NK-92 (cell line): ENCODE data around the gene P2RX4.
"Not testable (repeated sequence)": the region's sequence is repeated elsewhere in the genome, so short reads cannot be mapped to it uniquely, and the experiment has no call there.

Source experiments
- DNase-seq: peaks from one replicate; lab custom pipeline; 2025; ENCODE audit not compliant: unreplicated experiment; lab: John Stamatoyannopoulos, UW

The P2RX4 gene

DNA sequence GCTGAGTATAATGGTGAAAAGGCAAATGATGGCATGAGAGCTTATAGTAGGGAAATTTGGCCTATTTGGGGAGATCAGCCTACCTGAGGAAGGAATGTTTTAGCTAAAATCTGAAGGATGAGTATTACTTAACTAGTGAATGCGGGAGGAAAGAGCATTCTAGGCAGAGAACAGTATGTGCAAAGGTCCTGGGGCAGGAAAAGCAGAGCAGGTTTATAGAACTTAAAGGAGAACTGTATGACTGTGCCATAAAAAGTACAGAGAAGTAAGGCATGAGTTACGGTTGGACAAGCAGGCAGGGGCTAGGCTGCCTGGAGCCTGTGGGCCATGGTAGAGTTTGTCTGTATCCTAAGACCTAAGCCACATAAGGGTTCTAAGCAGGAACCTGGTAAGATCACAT, 21.7 kb upstream of the P2RX4 start:
- no peak for DNase-seq

DNA sequence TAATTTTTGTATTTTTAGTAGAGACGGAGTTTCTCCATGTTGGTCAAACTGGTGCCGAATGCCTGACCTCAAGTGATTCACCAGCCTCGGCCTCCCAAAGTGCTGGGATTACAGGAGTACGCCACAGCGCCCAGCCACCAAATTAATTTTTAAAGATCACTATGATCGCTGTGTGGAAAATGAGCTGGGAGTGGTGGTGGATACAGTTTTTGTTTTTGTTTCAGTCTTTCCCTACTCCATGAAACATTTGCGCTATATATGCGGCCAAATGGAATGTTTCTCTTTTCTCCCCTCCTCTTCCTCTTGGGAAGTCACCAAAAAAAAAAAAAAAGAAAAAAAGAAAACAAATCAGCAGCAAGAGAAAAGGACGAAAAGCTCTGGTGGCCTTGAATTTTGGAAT, 20.8 kb upstream of the P2RX4 start:
- DNase-seq = no peak

DNA sequence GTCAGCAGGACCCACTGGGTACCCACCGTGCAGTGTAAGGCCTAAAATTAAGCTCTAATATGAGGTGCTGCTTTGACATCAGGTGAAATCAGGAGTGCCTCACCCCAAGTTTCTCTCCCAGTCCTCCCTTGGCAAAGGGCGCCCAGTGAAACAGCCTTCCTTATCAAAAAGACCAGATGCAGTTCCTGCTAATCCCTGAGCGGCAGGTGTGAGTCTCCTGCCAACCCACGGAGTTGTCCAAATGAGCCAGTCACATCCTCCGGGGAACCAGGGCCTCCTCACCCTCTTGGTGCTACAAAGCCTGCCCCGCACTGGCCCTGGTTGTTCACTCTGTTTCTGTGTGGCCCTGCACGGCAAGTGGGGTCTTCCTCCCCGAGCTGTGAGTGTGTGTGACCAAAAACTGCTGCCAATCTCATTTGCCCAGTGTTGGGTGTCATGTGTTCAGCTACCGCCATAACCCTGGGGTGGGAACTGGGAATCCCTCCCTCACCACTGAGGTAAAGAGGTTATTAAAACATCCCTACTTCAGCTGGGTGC, 20.2 kb upstream of the P2RX4 start:
- DNase-seq = no peak

DNA sequence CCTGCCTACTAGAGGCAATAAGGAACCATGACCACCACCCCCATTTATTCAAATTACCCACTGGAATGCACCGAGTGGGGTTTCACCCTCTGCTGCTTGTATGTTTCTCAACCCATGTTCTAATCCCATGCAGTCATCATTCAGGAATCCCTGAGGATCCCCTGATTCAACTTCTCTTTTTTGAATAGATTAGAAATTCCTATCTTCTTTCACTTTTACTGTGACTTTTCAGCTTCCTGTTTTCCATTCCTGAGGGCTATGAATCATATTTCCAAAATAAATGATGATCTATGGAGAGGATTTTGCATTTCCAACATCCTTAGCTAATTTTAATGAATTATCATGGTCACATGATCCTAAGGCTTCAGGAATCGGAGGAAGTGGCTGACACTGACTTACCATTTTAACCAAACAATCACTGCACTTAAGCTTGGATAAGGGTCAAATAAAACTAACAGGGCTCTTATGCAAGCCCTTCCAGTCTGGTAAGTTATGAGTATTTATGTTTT, 19.4 kb upstream of the P2RX4 start:
- no peak for DNase-seq

DNA sequence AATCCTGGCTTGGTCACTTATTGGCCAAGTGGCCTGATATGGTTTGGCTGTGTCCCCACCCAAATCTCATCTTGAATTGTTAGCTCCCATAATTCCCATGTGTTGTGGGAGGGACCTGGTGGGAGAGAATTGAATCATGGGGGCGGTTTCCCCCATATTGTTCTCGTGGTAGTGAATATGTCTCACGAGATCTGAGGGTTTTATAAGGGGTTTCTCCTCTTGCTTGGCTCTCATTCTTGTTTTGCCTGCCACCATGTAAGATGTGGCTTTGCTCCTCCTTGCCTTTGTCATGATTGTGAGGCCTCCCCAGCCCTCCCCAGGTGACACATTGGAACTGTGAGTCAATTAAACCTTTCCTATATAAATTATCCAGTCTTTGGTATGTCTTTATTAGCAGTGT, 18.8 kb upstream of the P2RX4 start:
- DNase-seq = no peak

DNA sequence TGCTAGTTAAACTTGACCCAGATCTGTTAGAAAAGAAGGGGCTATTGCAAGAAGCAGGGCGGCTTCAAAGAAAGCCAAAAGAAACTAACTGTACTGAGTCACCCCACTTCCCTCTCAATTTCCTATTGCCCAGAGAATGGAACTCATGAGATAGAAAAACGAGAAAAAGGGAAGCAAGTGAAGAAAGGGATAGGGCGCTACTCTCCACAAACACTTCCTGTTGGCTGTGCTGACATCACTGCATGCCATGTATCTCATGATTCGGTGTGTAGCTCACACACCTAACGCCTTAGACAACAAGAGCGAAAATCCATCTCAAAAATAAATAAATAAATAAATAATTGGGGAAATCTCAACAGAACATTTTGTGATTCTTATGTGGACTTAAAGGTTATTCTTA, 13.0 kb upstream of the P2RX4 start:
- DNase-seq = no peak

DNA sequence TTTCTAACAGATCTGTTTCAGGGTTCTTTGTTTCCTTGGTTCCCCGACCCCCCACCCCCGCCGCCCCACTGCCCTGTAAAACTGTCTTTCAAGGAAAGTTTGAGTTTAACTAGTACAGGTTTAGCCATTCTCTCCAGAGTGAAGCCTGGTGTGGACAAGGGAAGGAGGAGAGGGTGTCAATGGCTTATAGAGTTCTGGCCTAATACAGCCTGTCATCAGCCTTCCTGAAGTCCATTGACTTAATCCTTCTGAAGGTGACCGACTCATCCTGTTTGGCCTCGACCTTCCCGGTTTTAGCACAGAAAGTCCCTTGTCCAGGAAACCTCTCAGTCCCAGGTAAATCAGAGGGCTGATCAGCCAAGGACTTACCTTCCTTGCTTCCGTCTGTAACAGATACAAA, 11.0 kb upstream of the P2RX4 start:
- no peak for DNase-seq

DNA sequence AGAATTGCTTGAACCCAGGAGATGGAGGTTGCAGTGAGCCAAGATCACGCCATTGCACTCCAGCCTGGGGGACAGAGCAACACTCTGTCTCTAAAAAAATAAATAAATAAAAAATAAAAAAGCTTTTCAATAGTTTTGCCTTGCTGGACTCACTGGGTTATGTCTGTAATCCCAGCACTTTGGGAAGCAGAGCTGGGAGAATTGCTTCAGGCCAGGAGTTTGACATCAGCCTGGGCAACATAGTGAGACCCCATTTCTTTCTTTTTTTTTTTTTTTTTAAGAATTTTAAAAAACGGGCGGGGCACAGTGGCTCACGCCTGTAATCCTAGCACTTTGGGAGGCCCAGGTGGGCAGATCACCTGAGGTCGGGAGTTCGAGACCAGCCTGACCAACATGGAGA, 8.8 kb upstream of the P2RX4 start:
- not testable (repeated sequence) for DNase-seq

DNA sequence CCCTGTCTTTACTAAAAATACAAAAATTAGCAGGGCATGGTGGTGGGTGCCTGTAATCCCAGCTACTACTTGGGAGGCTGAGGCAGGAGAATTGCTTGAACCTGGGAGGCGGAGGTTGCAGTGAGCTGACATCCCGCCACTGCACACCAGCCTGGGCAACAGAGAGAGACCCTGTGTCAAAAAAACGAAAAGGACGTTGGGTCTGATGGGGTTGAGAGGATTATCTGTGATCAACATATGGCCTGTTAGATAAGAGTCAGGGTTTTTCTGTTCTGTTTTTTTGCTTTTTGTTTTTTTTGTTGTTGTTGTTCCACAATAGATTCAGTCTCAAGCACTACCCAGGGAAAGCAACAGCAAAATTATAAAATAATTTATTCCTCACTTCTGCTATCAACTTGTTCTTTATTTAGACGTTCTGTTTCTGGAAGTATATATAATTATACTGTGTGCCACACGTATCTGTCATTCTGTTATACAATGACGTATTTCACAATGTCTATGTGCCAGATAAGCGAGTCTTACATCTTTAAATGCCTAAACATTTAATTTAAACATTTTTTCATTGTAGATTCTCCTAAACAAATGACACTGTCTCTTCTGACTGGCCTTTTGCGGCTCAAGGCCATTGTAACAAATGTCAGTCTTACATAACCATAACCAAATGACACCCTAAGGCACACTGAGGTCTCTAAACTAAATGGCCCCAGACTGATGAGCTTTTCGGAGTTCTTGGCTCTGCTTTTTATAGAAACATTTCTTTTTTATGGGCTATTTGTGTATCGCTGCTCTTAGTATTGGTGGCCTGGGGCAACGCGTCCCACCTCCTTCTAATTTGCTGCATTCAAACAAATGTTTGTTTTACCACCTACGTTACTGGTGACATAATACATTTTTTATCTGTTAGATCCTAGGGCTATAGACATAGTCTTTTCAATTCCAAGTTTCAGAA, 7.2 kb upstream of the P2RX4 start:
- DNase-seq = no peak

DNA sequence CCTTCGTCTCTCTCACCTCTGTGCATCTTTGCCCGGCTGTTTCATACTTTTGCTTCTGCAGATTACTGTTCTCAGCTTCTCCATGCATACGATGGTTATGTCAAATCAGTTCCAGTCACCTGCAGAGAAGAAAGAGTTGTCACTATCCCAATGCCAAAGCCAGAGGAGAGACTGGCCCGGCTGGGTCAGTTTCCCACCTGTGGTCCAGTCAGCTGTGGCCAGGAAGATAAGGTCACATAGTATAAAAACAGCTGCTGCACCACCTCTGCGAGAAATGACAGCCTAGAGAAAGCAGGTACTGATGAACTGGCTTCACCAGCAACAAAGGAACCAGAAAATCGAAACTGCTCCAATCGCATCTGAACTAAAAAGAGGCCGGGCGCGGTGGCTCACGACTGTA, 6.4 kb upstream of the P2RX4 start:
- no peak for DNase-seq

DNA sequence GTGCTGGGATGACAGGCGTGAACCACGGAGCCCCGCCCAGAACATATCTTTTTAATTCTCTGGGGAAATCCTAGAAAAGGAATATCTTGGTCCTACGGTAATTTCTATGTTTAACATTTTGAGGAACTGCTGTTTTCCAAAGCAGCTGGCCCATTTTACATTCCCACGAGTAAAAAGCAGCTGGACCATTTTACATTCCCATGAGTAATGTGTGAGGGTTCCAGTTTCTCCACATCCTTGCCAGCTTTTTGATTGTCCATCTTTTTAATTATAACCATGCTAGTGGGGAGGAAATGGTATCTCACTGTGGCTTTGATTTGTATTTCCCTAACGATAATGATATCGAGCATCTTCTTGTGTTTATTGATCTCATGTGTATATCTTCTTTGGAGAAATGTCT, 4.4 kb upstream of the P2RX4 start:
- no peak for DNase-seq

DNA sequence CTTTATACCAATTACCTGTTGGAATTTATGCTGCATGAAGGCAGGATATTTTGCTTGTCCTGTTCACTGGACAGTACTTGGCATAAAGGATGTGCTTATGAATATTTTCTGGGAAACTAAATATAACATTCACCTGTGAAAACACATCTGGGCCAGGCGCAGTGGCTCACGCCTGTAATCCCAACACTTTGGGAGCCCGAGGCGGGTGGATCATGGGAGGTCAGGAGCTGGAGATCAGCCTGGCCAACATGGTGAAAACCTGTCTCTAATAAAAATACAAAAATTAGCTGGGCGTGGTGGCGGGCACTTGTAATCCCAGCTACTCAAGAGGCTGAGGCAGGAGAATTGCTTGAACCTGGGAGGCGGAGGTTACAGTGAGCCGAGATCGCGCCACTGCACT, 1.4 kb upstream of the P2RX4 start:
- DNase-seq = not testable (repeated sequence)

DNA sequence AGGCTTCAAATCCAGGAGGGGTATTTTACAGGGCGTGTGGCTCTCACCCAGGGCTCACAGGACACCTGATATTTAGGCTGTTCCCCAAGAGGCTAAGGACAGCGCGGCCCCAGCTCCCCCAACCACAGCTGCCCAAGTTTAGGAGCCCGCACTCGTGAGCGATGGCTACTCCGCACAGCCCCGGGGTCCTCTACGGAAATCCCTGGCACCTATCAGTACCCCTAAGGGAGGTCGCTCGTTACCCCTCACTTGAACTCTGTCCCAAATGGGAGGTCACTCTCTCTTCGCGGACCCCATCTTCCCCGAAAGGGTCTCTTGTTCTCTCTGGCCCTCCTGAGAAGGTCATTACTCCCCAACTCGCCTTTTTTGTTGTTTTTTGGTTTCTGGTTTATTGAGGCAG, 708 bp upstream of the P2RX4 start:
- DNase-seq = no peak

DNA sequence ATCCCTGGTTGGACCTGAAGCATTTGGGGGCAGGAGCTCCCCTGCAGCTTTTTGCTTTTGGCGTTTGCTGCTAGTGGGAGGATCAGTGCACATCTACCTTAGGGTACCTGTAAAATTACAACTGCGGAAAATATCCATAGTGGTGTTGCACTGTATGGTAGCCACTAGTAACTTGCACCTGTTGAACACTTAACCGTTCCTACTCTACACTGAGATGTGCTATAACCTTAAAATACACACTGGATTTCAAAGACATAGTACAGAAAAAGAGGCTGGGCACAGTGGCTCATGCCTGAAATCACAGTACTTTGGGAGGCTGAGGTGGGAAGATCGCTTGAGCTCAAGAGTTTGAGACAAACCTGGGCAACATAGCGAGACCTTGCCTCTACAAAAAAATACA, 2.9 kb downstream of the P2RX4 start:
- DNase-seq = no peak

DNA sequence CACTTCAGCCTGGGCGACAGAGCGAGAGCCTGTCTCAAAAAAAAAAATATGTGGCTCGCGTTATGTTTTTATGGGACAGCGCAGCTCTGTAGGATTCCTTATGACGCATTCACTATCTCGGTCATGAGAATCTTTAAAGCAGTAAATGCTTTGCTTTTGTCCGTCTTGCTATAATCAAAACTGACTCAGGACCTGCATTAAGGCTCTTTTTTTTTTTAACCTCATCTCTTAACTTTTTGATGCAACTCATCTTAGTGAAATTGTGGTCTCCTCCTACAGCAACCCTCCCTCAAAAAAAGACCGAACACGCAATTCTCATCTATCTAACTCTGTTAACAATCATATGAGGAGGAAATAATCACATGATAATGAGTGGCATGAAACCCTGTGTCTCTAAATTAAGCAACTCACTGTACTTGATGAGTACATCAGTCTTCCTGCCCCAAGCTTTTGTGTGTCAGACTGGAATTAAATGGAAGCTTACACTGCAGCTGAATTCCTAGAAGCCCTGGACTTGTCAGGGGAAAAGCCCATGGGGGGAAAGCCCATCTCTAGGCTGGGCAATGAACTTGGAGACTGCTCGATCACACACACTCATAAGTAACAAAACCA, 4.3 kb downstream of the P2RX4 start:
- DNase-seq = no peak

DNA sequence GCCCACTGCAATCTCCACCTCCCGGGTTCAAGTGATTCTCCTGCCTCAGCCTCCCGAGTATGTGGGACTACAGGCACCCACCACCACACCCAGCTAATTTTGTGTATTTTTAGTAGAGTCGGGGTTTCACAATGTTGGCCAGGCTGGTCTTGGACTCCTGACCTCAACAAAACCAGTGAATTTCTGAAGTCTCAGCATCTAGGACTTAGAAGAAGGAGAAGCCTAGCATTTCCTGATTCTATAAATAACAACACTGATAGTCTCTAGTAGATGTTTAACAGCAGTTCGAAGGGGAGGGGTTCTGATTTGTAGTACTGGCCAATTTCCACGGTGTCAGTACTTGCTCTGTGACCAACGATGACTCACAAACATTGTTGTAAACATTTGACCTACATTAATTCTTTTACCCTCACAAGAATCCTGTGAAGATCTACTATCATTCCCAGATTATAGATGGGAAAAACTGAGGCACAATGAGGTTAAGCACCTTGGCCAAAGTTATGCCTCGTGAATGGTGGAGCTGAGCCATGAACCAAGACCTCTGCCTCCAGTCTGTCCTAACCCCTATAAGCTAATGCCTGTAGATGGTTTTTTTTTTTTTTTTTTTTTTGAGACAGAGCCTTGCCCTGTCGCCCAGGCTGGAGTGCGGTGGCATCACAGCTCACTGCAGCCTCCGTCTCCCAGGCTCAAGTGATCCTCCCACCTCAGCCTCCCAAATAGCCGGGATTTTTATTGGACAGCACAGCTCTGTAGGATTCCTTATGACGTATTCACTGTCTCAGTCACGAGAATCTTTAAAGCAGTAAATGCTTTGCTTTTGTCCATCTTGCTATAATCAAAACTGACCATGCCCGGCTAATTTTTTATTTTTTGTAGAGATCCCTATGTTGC, 5.2 kb downstream of the P2RX4 start:
- DNase-seq = no peak

DNA sequence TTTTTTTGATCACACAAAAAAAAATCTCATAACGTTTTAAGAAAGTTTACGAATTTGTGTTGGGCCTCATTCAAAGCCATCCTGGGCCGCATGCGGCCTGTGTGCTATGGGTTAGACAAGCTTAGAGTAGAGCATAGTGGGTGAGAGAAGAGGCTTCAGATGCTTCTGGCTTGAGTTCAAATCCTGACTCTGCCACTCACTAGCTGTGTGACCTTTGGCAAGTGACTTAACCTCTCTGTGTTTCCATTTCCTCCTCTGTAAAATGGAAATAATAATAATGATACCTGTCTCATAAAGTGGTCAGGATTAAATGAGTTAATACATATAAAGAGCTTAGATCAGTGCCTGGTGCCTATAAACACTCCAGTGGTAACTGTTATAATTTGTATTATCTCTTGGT, 6.2 kb downstream of the P2RX4 start:
- no peak for DNase-seq

DNA sequence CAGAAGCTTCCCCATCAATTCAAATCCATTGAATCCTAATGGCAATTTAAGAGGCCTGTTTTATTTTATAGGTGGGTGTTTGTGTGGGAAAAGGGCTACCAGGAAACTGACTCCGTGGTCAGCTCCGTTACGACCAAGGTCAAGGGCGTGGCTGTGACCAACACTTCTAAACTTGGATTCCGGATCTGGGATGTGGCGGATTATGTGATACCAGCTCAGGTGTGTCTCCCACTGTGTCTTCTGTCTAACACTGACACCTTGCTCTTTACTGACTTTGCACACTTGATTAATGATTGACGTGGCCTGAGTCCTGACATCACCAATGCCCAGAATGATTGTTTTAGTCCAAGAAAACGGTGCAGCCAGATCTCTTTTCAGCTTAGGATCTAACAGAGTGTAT, 7.1 kb downstream of the P2RX4 start:
- no peak for DNase-seq

DNA sequence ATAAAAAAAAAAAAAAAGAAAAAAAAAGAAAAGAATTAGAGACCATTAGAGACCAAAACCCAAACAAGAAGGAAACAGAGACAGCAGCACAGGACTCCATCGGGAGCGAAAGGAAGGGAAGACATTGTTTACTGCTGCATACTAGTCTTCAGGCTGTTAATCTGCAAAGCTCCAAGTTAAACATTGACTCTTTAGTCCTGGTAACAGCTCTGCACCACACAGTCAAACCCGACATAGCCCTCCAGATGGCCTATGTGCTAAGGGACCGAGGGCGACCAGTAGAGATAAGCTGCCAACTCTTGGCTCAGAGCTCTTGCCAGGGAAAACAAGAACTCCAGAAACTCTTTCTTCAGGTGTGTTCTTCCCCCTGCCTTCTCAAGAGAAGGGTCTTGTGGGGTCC, 7.8 kb downstream of the P2RX4 start:
- no peak for DNase-seq

DNA sequence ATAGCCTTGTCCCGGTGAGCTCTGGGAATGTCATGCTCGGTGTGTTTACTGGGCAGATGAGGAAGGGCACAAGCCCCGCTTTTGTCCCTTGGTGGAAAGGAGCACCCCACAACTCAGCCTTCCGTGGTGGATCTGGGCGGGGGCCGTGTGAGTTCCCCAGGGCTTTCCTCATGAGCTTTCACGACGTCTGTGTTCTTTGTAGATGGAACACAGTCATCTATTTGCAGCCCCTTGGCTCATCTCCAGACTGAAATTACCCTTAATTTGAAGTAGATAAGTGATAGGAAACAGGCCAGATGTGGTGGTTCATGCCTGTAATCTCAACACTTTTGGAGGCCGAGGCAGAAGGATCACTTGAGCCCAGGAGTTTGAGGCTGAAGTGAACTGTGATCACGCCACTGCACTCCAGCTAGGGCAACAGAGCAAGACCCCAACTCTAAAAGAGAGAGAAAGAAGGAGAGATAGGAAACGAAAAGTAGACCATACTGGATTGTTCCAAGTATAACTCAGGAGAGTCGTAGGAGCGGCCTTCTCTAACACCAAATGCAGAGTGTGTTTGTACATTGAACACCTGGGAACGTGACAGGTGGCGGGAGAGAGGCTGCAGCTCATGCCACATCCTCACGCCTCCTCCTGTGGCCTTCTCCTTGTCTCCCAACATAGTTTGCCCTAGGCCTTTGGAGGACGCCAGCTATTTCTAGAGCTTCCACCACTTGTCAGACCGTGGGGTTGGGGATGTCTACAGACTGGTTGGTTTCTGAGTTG, 8.8 kb downstream of the P2RX4 start:
- no peak for DNase-seq
